Spleen (tissue), 11 donors: ENCODE results near the gene TMEM132C. TPM values are rescaled to one million over a fixed set of nuclear protein-coding genes. Genes with fewer than 3 reads are reported as not detected.

Experiments
- DNase-seq: peaks from one replicate; pipeline ENCODE4 v3.0.0-alpha.2; 2020
- H3K27ac ChIP-seq, 8 donors: fragments of 200-600 bp; sonication (generic) in 7 of 8; 1 replicate in 4 of 8; 2 replicates in 4 of 8; pipeline versions ENCODE4 v1.5.0 to v1.8.0; 2016 to 2021; ENCODE audit warnings: inconsistent platforms in 4 of 8, mild to moderate bottlenecking in 4 of 8, moderate library complexity in 1 of 8
- H3K27me3 ChIP-seq, 7 donors: fragments of 200-600 bp; sonication (generic) in 6 of 7; replicated peaks in 1 of 7; 1 replicate in 4 of 7; 2 replicates in 3 of 7; pipeline versions ENCODE4 v1.5.0 to v1.8.0; 2016 to 2021; ENCODE audit warnings: inconsistent platforms in 3 of 7, mild to moderate bottlenecking in 1 of 7
- H3K36me3 ChIP-seq, 6 donors: fragments of 200-600 bp; sonication (generic) in 5 of 6; 1 replicate in 4 of 6; 2 replicates in 2 of 6; pipeline versions ENCODE4 v1.5.0 to v1.8.0; 2016 to 2021; ENCODE audit warnings: inconsistent platforms in 2 of 6
- H3K4me1 ChIP-seq, 6 donors: fragments of 200-600 bp; sonication (generic) in 5 of 6; 1 replicate in 3 of 6; 2 replicates in 3 of 6; pipeline versions ENCODE4 v1.5.0 to v1.8.0; 2016 to 2021; ENCODE audit warnings: inconsistent platforms in 3 of 6
- H3K4me3 ChIP-seq, 8 donors: fragments of 200-600 bp; sonication (generic) in 7 of 8; 1 replicate in 4 of 8; 2 replicates in 4 of 8; pipeline versions ENCODE4 v1.5.0 to v1.8.0; 2016 to 2021; ENCODE audit warnings: inconsistent platforms in 4 of 8, mild to moderate bottlenecking in 4 of 8, moderate library complexity in 2 of 8
- H3K9me3 ChIP-seq, 8 donors: fragments of 200-600 bp; sonication (generic) in 7 of 8; 1 replicate in 4 of 8; 2 replicates in 4 of 8; pipeline versions ENCODE4 v1.5.0 to v1.8.0; 2016 to 2021; ENCODE audit warnings: inconsistent platforms in 4 of 8
- POLR2A ChIP-seq, 3 donors: fragments of 450-650 bp; IDR thresholded peaks; one replicate each; pipeline ENCODE4 v1.5.1; 2017; ENCODE audit warnings: antibody characterized with exemption in 3 of 3, mild to moderate bottlenecking in 1 of 3
- POLR2AphosphoS5 ChIP-seq, 3 donors: sonication (generic); formaldehyde crosslinking; IDR thresholded peaks; one replicate each; pipeline ENCODE4 v1.5.1; 2017; ENCODE audit warnings: antibody characterized with exemption in 3 of 3
- WGBS, 5 donors: extraction: QIAGEN DNeasy Blood & Tissue Kit in 3 of 5; methylation state at CpG; one replicate each; pipeline versions ENCODE4 v1.1.5 to v1.1.7; 2013 to 2018; 5-methylcytosine and 5-hydroxymethylcytosine counted together
- intact Hi-C: fragments of 100-400 bp; cut with DNase I; formaldehyde crosslinking; loops from one replicate; pipeline ENCODE4 v1.15.0; 2023; ENCODE audit warnings: low total_unique reads
- polyA plus RNA-seq, 3 donors: library from polyadenylated mRNA; stranded (reverse); fragments of 200-250 nt; gene quantifications; one replicate each; pipeline ENCODE4 v1.2.1, GENCODE V29; 2013
- total RNA-seq, 7 donors: library from RNA; depleted of rRNA in 3 of 7; stranded (reverse); fragments of >200 nt in 3 of 7; fragmentation: NEBNext Ultra II Directional in 4 of 7; extraction: Animal tissue kit (Norgen Biotek cat#: 25700) in 4 of 7; gene quantifications; one replicate each; pipeline versions ENCODE4 v1.1.0 to v1.2.1, GENCODE V29; 2016 to 2021
- TF ChIP-seq, protein P1 (sequence below), 11 experiments: fragments of 200-600 bp in 7 of 11; fragments of 450-650 bp in 4 of 11; sonication (generic) in 4 of 11; IDR thresholded peaks in 8 of 11; conservative IDR thresholded peaks in 3 of 11; 1 replicate in 7 of 11; 2 replicates in 4 of 11; pipeline versions ENCODE4 v1.4.0 to v1.8.0; 2016 to 2021; ENCODE audit warnings: antibody characterized with exemption in 11 of 11, inconsistent platforms in 4 of 11, mild to moderate bottlenecking in 1 of 11
- donor health status: healthy with polysubstance abuse.
- donor health status: DM: no; HTN: no; CAD: no; lungs with moderate emphysema.
- donor health status: DM: no; HTN: no; CAD: no.
- donor health status: Bipolar disorder and iron deficiency.
- donor health status: healthy.
- donor health status: DM: no; HTN: no; CAD: no.
- donor health status: DM: yes; HTN: yes; CAD: no.

The TMEM132C gene
- total and polyA plus RNA-seq, 10 donors, result 0.08 to 0.83 (median 0.25) TPM; not detected in 4

- Histone ChIP-seq H3K27me3 (peaks cover 0 to 8% (median 0%) of the 10 kb centered on the region in 7 donors), H3K27ac (no peak overlapping the region), H3K4me3 (no peak overlapping the region), H3K36me3 (no peaks in the 10 kb centered on the region), H3K9me3 (peaks cover 0 to 12% (median 0%) of the 10 kb centered on the region in 8 donors), H3K4me1 (no peaks in the 10 kb centered on the region)
- 65 to 78% (median 71%) methylated on average over 12 of the region's 12 CpGs for WGBS, 5 donors
- DNase-seq, result no peak
- TF ChIP-seq POLR2A (IDR thresholded peaks at IDR 0.05) (no peak), POLR2AphosphoS5 (IDR thresholded peaks at IDR 0.05) (no peak)
- intact Hi-C loops, result no loop called here
These were observed 431.5 kb downstream of the TMEM132C start for GRCh38 chr12:128698301-128698972.

DNA sequence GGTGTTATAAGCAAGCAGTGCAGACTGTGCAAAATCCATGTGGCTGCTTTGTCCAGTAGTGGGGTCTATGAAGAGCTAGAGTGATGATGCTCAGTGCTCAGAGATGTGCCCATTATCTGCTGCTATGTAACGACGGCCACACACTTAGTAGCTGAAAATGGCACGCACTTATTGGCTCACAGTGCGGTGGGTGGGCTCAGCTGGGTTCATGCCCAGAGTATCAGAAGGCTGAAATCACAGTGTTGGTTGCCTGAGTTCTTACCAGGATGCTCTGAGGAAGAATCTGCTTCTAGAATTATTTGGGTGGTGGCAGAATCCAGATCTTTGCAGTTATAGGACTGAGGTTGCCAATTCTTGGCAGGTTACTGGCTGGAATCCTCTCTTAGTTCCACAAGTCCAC, 432.1 kb downstream of the TMEM132C start:
- Histone ChIP-seq H3K36me3 (no peaks in the 10 kb centered on the region), H3K4me3 (no peak overlapping the region), H3K4me1 (no peaks in the 10 kb centered on the region), H3K9me3 (peaks cover 0 to 12% (median 0%) of the 10 kb centered on the region in 8 donors), H3K27me3 (peaks cover 0 to 8% (median 0%) of the 10 kb centered on the region in 7 donors), H3K27ac (no peak overlapping the region)
- intact Hi-C loops, result no loop called here
- DNase-seq, result no peak
- TF ChIP-seq POLR2A (IDR thresholded peaks at IDR 0.05), result no peak
- no peak for TF ChIP-seq POLR2AphosphoS5 (IDR thresholded peaks at IDR 0.05)
- 78 to 100% (median 89%) methylated on average over 2 to 4 of the region's 4 CpGs for WGBS, 5 donors

DNA sequence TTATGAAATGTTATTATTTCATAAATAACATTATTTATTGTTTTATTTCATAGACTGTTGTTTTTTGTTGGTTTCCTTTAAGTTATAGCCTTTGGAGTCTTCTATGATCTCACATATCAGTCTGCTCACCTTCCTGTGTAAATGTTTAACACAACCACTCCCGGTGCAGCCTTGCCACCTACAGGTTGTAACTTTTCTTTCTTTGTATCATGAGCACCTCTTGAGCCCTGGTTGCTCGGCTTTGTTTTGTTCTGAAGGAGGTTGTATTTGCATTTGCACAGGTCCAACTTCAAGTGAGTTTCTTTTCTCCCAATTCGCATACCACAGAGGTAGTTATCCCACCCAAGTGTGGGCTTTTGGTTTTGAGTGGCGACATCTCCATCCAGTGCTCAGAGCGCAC, 435.4 kb downstream of the TMEM132C start:
- H3K36me3 ChIP-seq, result no peaks in the 10 kb centered on the region
- TF ChIP-seq, protein P1, sequence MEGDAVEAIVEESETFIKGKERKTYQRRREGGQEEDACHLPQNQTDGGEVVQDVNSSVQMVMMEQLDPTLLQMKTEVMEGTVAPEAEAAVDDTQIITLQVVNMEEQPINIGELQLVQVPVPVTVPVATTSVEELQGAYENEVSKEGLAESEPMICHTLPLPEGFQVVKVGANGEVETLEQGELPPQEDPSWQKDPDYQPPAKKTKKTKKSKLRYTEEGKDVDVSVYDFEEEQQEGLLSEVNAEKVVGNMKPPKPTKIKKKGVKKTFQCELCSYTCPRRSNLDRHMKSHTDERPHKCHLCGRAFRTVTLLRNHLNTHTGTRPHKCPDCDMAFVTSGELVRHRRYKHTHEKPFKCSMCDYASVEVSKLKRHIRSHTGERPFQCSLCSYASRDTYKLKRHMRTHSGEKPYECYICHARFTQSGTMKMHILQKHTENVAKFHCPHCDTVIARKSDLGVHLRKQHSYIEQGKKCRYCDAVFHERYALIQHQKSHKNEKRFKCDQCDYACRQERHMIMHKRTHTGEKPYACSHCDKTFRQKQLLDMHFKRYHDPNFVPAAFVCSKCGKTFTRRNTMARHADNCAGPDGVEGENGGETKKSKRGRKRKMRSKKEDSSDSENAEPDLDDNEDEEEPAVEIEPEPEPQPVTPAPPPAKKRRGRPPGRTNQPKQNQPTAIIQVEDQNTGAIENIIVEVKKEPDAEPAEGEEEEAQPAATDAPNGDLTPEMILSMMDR (IDR thresholded peaks at IDR 0.05 in 8 of 11, conservative IDR thresholded peaks at IDR 0.05 in 3 of 11), result no peak
- TF ChIP-seq POLR2AphosphoS5 (IDR thresholded peaks at IDR 0.05) (no peak), POLR2A (IDR thresholded peaks at IDR 0.05) (no peak)
- peaks cover 0 to 7% (median 0%) of the 10 kb centered on the region in 8 donors for H3K9me3 ChIP-seq
- no peak for DNase-seq
- H3K4me1 ChIP-seq, result no peaks in the 10 kb centered on the region
- H3K27me3 ChIP-seq, result peaks cover 0 to 4% (median 0%) of the 10 kb centered on the region in 7 donors
- no peak overlapping the region for H3K4me3 ChIP-seq
- intact Hi-C loops, result no loop called here
- no peak overlapping the region for H3K27ac ChIP-seq
- WGBS, 5 donors, result 84 to 88% (median 85%) methylated on average over 5 of the region's 5 CpGs

GRCh38 chr12:128705140-128705539, 438.2 kb downstream of the TMEM132C start:
- no peaks in the 10 kb centered on the region for H3K27me3 ChIP-seq
- no peak for TF ChIP-seq POLR2AphosphoS5 (IDR thresholded peaks at IDR 0.05)
- no peak for TF ChIP-seq POLR2A (IDR thresholded peaks at IDR 0.05)
- TF ChIP-seq, protein P1 (IDR thresholded peaks at IDR 0.05 in 8 of 11, conservative IDR thresholded peaks at IDR 0.05 in 3 of 11), result no peak
- H3K4me3 ChIP-seq, result no peak overlapping the region
- no peak for DNase-seq
- H3K36me3 ChIP-seq, result no peaks in the 10 kb centered on the region
- H3K4me1 ChIP-seq, result no peaks in the 10 kb centered on the region
- intact Hi-C loops, result no loop called here
- H3K9me3 ChIP-seq, result no peaks in the 10 kb centered on the region
- 89 to 94% (median 91%) methylated on average over 20 to 26 of the region's 26 CpGs for WGBS, 5 donors
- H3K27ac ChIP-seq, result no peak overlapping the region

- TF ChIP-seq, protein P1 (IDR thresholded peaks at IDR 0.05 in 8 of 11, conservative IDR thresholded peaks at IDR 0.05 in 3 of 11), result no peak
- TF ChIP-seq POLR2A (IDR thresholded peaks at IDR 0.05), result no peak
- TF ChIP-seq POLR2AphosphoS5 (IDR thresholded peaks at IDR 0.05), result no peak
- no peak for DNase-seq
- Histone ChIP-seq H3K27ac (no peak overlapping the region), H3K4me3 (no peak overlapping the region), H3K4me1 (no peaks in the 10 kb centered on the region), H3K27me3 (no peaks in the 10 kb centered on the region), H3K36me3 (no peaks in the 10 kb centered on the region), H3K9me3 (no peaks in the 10 kb centered on the region)
- WGBS, 5 donors, result 79 to 86% (median 81%) methylated on average over 8 of the region's 8 CpGs
- intact Hi-C loops, result no loop called here
These were observed 440.5 kb downstream of the TMEM132C start for GRCh38 chr12:128707488-128707887.
